H1 (cell line): ENCODE data around the gene DTX3.

Source experiments
- ATF2 ChIP-seq: IDR thresholded peaks from 2 replicates; pipeline ENCODE4 v1.6.1; 2012; ENCODE audit warnings: low read length, inconsistent platforms
- CEBPB ChIP-seq: IDR thresholded peaks from 2 replicates; pipeline ENCODE4 v1.6.1; 2012; ENCODE audit warnings: low read depth, low read length
- CTCF ChIP-seq, 3 experiments: IDR thresholded peaks; 1 replicate in 2 of 3; 2 replicates in 1 of 3; pipeline versions ENCODE4 v1.5.1 to v1.6.1; 2011; ENCODE audit warnings: low read length in 3 of 3, mild to moderate bottlenecking in 3 of 3, inconsistent platforms in 2 of 3, low read depth in 1 of 3, moderate library complexity in 1 of 3; ENCODE audit not compliant: insufficient read depth in 1 of 3; ENCODE audit errors: control extremely low read depth in 1 of 3
- EZH2 ChIP-seq: fragments of 200-600 bp; sonication (generic); IDR thresholded peaks from 2 replicates; pipeline ENCODE4 v1.7.1; 2012; ENCODE audit warnings: low read depth, mild to moderate bottlenecking, moderate library complexity, low read length, inconsistent platforms; ENCODE audit not compliant: severe bottlenecking
- KDM5A ChIP-seq: fragments of 200-600 bp; IDR thresholded peaks from 2 replicates; pipeline ENCODE4 v1.7.1; 2012; ENCODE audit warnings: mild to moderate bottlenecking, low read length, inconsistent platforms, mixed read lengths
- MAX ChIP-seq: IDR thresholded peaks from 2 replicates; pipeline ENCODE4 v1.6.1; 2012; ENCODE audit warnings: inconsistent platforms
- PHF8 ChIP-seq: fragments of 200-600 bp; sonication (generic); conservative IDR thresholded peaks from 2 replicates; pipeline ENCODE4 v1.7.1; 2012; ENCODE audit warnings: low read depth, mild to moderate bottlenecking, inconsistent platforms, low read length, moderate library complexity
- POLR2A ChIP-seq, 2 experiments: IDR thresholded peaks; 1 replicate in 1 of 2; 2 replicates in 1 of 2; pipeline ENCODE4 v1.6.1; 2011; ENCODE audit warnings: low read depth in 2 of 2, low read length in 2 of 2, mild to moderate bottlenecking in 2 of 2; ENCODE audit errors: control extremely low read depth in 1 of 2
- POLR2AphosphoS5 ChIP-seq: IDR thresholded peaks from 2 replicates; pipeline ENCODE4 v1.6.1; 2011; ENCODE audit warnings: low read depth, low read length
- RAD21 ChIP-seq, 2 experiments: IDR thresholded peaks in 1 of 2; conservative IDR thresholded peaks in 1 of 2; 2 replicates each; pipeline ENCODE4 v1.6.1; 2011; ENCODE audit warnings: low read depth in 2 of 2, low read length in 2 of 2, improper control_type of control experiment in 1 of 2, inconsistent platforms in 1 of 2, mild to moderate bottlenecking in 1 of 2, moderate library complexity in 1 of 2
- RBBP5 ChIP-seq: IDR thresholded peaks from 2 replicates; pipeline ENCODE4 v1.7.1; 2012; ENCODE audit warnings: low read depth, mild to moderate bottlenecking, inconsistent platforms, low read length, moderate library complexity, borderline replicate concordance
- RNF2 ChIP-seq: fragments of 200-900, 300-1000 bp; sonication (generic); IDR thresholded peaks from 2 replicates; pipeline ENCODE4 v1.7.1; 2016; ENCODE audit warnings: borderline replicate concordance, low read depth, mild to moderate bottlenecking, antibody characterized with exemption, low read length; ENCODE audit not compliant: poor library complexity, severe bottlenecking; ENCODE audit errors: missing control alignments
- TEAD4 ChIP-seq: IDR thresholded peaks from 2 replicates; pipeline ENCODE4 v1.6.1; 2012; ENCODE audit warnings: low read depth, low read length, inconsistent platforms, mixed read lengths
- YY1 ChIP-seq: IDR thresholded peaks from 2 replicates; pipeline ENCODE4 v1.6.1; 2011; ENCODE audit warnings: low read depth, mild to moderate bottlenecking, low read length

- TF ChIP-seq POLR2A (IDR thresholded peaks at IDR 0.05; ENCODE audit: control extremely low read depth in 1 of 2, low read depth in 2 of 2, low read length in 2 of 2) (no peak), CTCF (IDR thresholded peaks at IDR 0.05; ENCODE audit: control extremely low read depth in 1 of 3, insufficient read depth in 1 of 3, low read depth in 1 of 3, low read length in 3 of 3) (peak in 2 of 3 experiments; percentile 35 to 37; a peak in 3 of 4 replicates), YY1 (no peak), MAX (peak; percentile 75), POLR2AphosphoS5 (no peak), EZH2 (peak; percentile 96), RNF2 (peak; percentile 51), ATF2 (no peak), TEAD4 (no peak), RAD21 (IDR thresholded peaks at IDR 0.05 in 1 of 2, conservative IDR thresholded peaks at IDR 0.05 in 1 of 2; ENCODE audit: low read depth in 2 of 2, low read length in 2 of 2) (peak; percentile 36 to 41), KDM5A (no peak), RBBP5 (0 out of 2 replicates have a peak, but pooled peaks have one; percentile 37), PHF8 (no peak), CEBPB (no peak)
Observed at GRCh38 chr12:57627501-57628279, 23.1 kb downstream of the DTX3 start.
